Breast epithelium (tissue), 4 donors: ENCODE data around the gene ACADVL. TPM values are rescaled to one million over a fixed set of nuclear protein-coding genes. Genes with fewer than 3 reads are reported as not detected.

ENCODE experiments used
- DNase-seq, 2 donors: peaks; one replicate each; pipeline ENCODE4 v3.0.0-alpha.2; 2019; ENCODE audit warnings: low spot score in 2 of 2
- H3K27ac ChIP-seq, 2 donors: fragments of 200-600 bp; sonication (generic) in 1 of 2; one replicate each; pipeline ENCODE4 v1.5.1; 2016 to 2019; ENCODE audit warnings: mild to moderate bottlenecking in 1 of 2
- H3K27me3 ChIP-seq, 2 donors: fragments of 200-600 bp; sonication (generic) in 1 of 2; one replicate each; pipeline versions ENCODE4 v1.5.1 to v1.6.0; 2017 to 2019; ENCODE audit warnings: control low read depth in 1 of 2, mild to moderate bottlenecking in 1 of 2
- H3K36me3 ChIP-seq: fragments of 200-600 bp; one replicate; pipeline ENCODE4 v1.5.1; 2019
- H3K4me1 ChIP-seq, 2 donors: fragments of 200-600 bp; sonication (generic); one replicate each; pipeline ENCODE4 v1.5.1; 2016 to 2019; ENCODE audit warnings: control low read depth in 1 of 2
- H3K4me3 ChIP-seq, 3 donors: fragments of 200-600 bp; sonication (generic); 1 replicate in 2 of 3; 2 replicates in 1 of 3; pipeline ENCODE4 v1.5.1; 2016 to 2019; ENCODE audit warnings: mild to moderate bottlenecking in 3 of 3, moderate library complexity in 2 of 3
- H3K9me3 ChIP-seq, 2 donors: fragments of 200-600 bp; sonication (generic) in 1 of 2; one replicate each; pipeline ENCODE4 v1.5.1; 2016 to 2019; ENCODE audit warnings: control low read depth in 1 of 2
- CTCF ChIP-seq, 3 donors: fragments of 450-650 bp; IDR thresholded peaks; one replicate each; pipeline ENCODE4 v1.5.1; 2016 to 2017; ENCODE audit warnings: antibody characterized with exemption in 3 of 3, mild to moderate bottlenecking in 3 of 3, moderate library complexity in 3 of 3
- POLR2A ChIP-seq: fragments of 450-650 bp; IDR thresholded peaks from one replicate; pipeline ENCODE4 v1.6.1; 2016; ENCODE audit warnings: antibody characterized with exemption, mild to moderate bottlenecking, moderate library complexity
- POLR2AphosphoS5 ChIP-seq, 3 donors: sonication (generic); formaldehyde crosslinking; IDR thresholded peaks; one replicate each; pipeline ENCODE4 v1.6.1; 2017; ENCODE audit warnings: antibody characterized with exemption in 3 of 3
- intact Hi-C: fragments of 100-400 bp; cut with DNase I; formaldehyde crosslinking; loops from one replicate; pipeline ENCODE4 v1.15.1; 2023; ENCODE audit warnings: low total_unique reads
- total RNA-seq, 3 donors: library from RNA; depleted of rRNA; stranded (reverse); fragments of >200 nt; gene quantifications; one replicate each; pipeline ENCODE4 v1.1.0, GENCODE V29; 2016

The ACADVL gene
- total RNA-seq, 3 donors from 2014 or later: 421 to 1,002 (median 829) TPM

DNA sequence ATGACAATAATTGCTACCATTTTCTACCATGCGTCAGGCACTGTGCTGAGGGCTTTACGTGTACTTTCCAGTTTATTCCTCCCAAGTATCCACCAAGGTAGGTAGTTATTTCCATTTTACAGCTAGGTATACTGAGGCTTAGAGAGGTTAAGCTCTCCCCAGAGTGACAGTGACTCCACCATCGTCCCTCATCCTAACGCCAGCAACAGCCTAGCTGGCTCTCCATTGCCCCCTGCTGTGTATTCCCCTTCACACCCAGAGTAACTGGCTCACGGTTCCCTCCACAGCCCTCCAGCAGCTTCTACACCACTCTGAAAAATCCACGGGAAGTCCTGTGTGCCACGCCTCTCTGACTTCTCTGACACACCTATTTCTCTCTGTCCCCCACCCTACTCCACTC, 33.5 kb upstream of the ACADVL start:
- intact Hi-C loops: no loop called here

GRCh38 chr17:7190276-7190917, 29.3 kb upstream of the ACADVL start:
- no peak for DNase-seq
- no peaks in the 10 kb centered on the region for H3K36me3 ChIP-seq

More for the DNA sequence above, 33.5 kb upstream of the ACADVL start:
- DNase-seq: no peak
- no peaks in the 10 kb centered on the region for H3K36me3 ChIP-seq
- no peaks in the 10 kb centered on the region for H3K4me1 ChIP-seq
- H3K4me3 ChIP-seq: no peak overlapping the region
- H3K27ac ChIP-seq: no peak overlapping the region
- no peaks in the 10 kb centered on the region for H3K27me3 ChIP-seq
- no peaks in the 10 kb centered on the region for H3K9me3 ChIP-seq
- no peak for TF ChIP-seq CTCF (IDR thresholded peaks at IDR 0.05)
- no peak for TF ChIP-seq POLR2A
- TF ChIP-seq POLR2AphosphoS5 (IDR thresholded peaks at IDR 0.05): no peak

DNA sequence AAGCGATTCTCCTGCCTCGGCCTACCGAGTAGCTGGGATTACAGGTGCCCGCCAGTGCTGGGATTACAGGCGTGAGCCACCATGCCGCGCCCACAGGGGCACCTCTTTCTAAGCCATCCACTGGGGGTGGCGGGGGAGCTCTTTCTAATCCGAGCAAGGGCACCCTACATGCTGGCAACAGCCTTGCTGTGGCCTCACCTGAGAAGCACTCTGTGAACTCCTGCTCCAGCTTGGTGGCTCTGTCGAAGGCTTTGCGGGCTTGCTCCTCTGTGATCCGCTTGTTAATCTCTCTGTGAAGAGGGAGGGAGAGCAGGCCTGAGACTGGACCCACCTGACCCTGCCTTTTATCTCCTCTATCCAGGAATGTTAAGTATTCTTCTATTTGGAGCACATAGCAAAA, 28.7 kb upstream of the ACADVL start:
- no peak for DNase-seq
- Histone ChIP-seq H3K9me3 (no peaks in the 10 kb centered on the region), H3K27ac (no peak overlapping the region), H3K27me3 (no peaks in the 10 kb centered on the region), H3K4me3 (no peak overlapping the region), H3K36me3 (no peaks in the 10 kb centered on the region), H3K4me1 (no peaks in the 10 kb centered on the region)
- TF ChIP-seq POLR2AphosphoS5 (IDR thresholded peaks at IDR 0.05): no peak
- TF ChIP-seq CTCF (IDR thresholded peaks at IDR 0.05): no peak
- TF ChIP-seq POLR2A: no peak
- intact Hi-C loops: no loop called here

More at GRCh38 chr17:7190276-7190917, 29.3 kb upstream of the ACADVL start:
- Histone ChIP-seq H3K4me1 (no peaks in the 10 kb centered on the region), H3K9me3 (no peaks in the 10 kb centered on the region), H3K27ac (no peak overlapping the region), H3K27me3 (no peaks in the 10 kb centered on the region), H3K4me3 (no peak overlapping the region)
- TF ChIP-seq POLR2AphosphoS5 (IDR thresholded peaks at IDR 0.05) (no peak), CTCF (IDR thresholded peaks at IDR 0.05) (no peak), POLR2A (no peak)
- intact Hi-C loops: no loop called here

DNA sequence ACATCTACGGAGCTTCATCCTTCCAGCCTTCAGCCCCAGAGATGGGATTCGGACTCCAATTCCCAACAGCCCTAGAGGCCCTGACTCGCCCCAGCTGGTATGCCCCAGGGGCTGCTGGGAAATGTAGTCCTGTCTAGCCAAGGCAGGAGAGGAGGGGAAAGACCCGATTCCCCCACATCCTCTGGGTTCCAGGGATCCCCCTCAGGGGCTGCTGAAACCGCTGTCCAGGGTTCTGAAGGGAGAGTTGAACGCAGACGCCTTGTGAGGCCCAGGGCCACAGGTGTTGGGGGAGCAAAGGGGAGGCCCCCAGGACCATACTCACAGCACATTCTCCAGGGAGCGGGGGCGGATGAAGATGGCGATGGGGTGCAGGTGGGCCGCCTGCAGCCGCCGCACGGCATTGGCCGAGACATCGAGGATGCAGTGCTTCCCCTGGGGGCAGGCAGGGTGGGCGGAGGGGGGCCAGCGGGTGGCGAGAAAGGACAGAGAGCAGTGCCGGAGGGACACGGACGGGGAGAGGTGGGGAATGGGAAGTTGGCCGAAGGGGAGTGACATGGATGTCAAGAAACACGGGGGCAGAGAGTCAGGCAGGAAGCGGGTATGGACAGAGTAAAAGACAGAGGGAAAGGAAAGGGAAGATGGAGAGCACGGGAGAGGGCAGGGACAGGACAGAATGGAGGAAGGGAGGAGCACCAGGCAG, 28.0 kb upstream of the ACADVL start:
- intact Hi-C loops: no loop called here

More for the DNA sequence above, 28.0 kb upstream of the ACADVL start:
- H3K36me3 ChIP-seq: no peaks in the 10 kb centered on the region
- no peak overlapping the region for H3K27ac ChIP-seq
- H3K9me3 ChIP-seq: no peaks in the 10 kb centered on the region
- no peaks in the 10 kb centered on the region for H3K4me1 ChIP-seq
- TF ChIP-seq POLR2A (no peak), CTCF (IDR thresholded peaks at IDR 0.05) (no peak), POLR2AphosphoS5 (IDR thresholded peaks at IDR 0.05) (no peak)
- H3K27me3 ChIP-seq: no peaks in the 10 kb centered on the region
- H3K4me3 ChIP-seq: no peak overlapping the region
- no peak for DNase-seq
